PC-9 (cell line): ENCODE data around the gene PLCH2. TPM values are rescaled to one million over a fixed set of nuclear protein-coding genes. Genes with fewer than 3 reads are reported as not detected.
A peak's percentile ranks its signal among the peaks of the same experiment; 100 is the strongest.

Experiments
- BruUV-seq: library from RNA; stranded (reverse); fragments of 400-500 nt; replicated peaks from 2 replicates; lab custom pipeline; 2021; lab: Mats Ljungman, UMichigan
- CTCF ChIA-PET: fragments of 300-600 bp; sonication (Branson Sonifier 250); formaldehyde crosslinking; loops from one replicate; lab custom pipeline; 2022; ENCODE audit warnings: antibody characterized with exemption; lab: Charles Lee
- POLR2A ChIA-PET: fragments of 300-600 bp; sonication (Branson Sonifier 250); formaldehyde crosslinking; loops from one replicate; lab custom pipeline; 2022; ENCODE audit warnings: antibody characterized with exemption; ENCODE audit not compliant: unreplicated experiment; lab: Charles Lee
- DNase-seq, 2 experiments: peaks; one replicate each; pipeline versions ENCODE4 v3.0.0 to v3.0.0-alpha.2; 2015 to 2022; ENCODE audit warnings: mixed read lengths in 1 of 2
- H2AFZ ChIP-seq: fragments of 200-600 bp; sonication (generic); 2 replicates; pipeline ENCODE4 v1.8.1; 2017; ENCODE audit warnings: antibody characterized with exemption
- H3F3A ChIP-seq: fragments of 200-600 bp; sonication (generic); 2 replicates; pipeline ENCODE4 v1.8.1; 2017; ENCODE audit warnings: antibody characterized with exemption, mild to moderate bottlenecking, low read depth; ENCODE audit not compliant: insufficient read depth
- H3K27ac ChIP-seq: fragments of 200-600 bp; sonication (generic); 2 replicates; pipeline ENCODE4 v1.6.1; 2016; ENCODE audit warnings: mixed run types
- H3K27me3 ChIP-seq: fragments of 200-600 bp; sonication (generic); 2 replicates; pipeline ENCODE4 v1.6.1; 2016; ENCODE audit warnings: low read depth, mixed run types; ENCODE audit not compliant: insufficient read depth
- H3K36me3 ChIP-seq: fragments of 200-600 bp; sonication (generic); 2 replicates; pipeline ENCODE4 v1.6.1; 2016; ENCODE audit warnings: low read depth, mixed run types
- H3K4me1 ChIP-seq: fragments of 200-600 bp; sonication (generic); replicated peaks from 2 replicates; pipeline ENCODE4 v1.6.1; 2016; ENCODE audit warnings: mixed run types; ENCODE audit not compliant: insufficient read depth
- H3K4me2 ChIP-seq: fragments of 200-600 bp; sonication (generic); 2 replicates; pipeline ENCODE4 v1.6.1; 2017; ENCODE audit warnings: mixed run types
- H3K4me3 ChIP-seq: fragments of 200-600 bp; sonication (generic); 2 replicates; pipeline ENCODE4 v1.6.1; 2016; ENCODE audit warnings: mixed run types
- H3K79me2 ChIP-seq: fragments of 200-600 bp; sonication (generic); 2 replicates; pipeline ENCODE4 v1.6.1; 2017; ENCODE audit warnings: low read depth, mixed run types
- H3K9me2 ChIP-seq: fragments of 200-600 bp; sonication (generic); 2 replicates; pipeline ENCODE4 v1.8.1; 2017; ENCODE audit warnings: mild to moderate bottlenecking; ENCODE audit not compliant: insufficient read depth
- H3K9me3 ChIP-seq: fragments of 200-600 bp; sonication (generic); 2 replicates; pipeline ENCODE4 v1.8.1; 2016; ENCODE audit warnings: low read depth; ENCODE audit not compliant: insufficient read depth
- H4K20me1 ChIP-seq: fragments of 200-600 bp; sonication (generic); 2 replicates; pipeline ENCODE4 v1.8.1; 2017; ENCODE audit not compliant: insufficient read depth
- CTCF ChIP-seq: fragments of 200-600 bp; sonication (generic); conservative IDR thresholded peaks from 2 replicates; pipeline ENCODE4 v1.6.1; 2017; ENCODE audit warnings: mixed run types, antibody characterized with exemption, mild to moderate bottlenecking, moderate library complexity
- EZH2 ChIP-seq: fragments of 200-600 bp; sonication (generic); IDR thresholded peaks from 2 replicates; pipeline ENCODE4 v1.8.0; 2017; ENCODE audit warnings: antibody characterized with exemption, low read depth
- intact Hi-C: fragments of 100-400 bp; cut with micrococcal nuclease; formaldehyde crosslinking; loops from one replicate; pipeline ENCODE4 v1.10.0; 2022; ENCODE audit not compliant: unreplicated experiment
- total RNA-seq: library from RNA; stranded (reverse); gene quantifications from 2 replicates; pipeline ENCODE4 v1.2.3, GENCODE V29; 2021

PLCH2 gene
- total RNA-seq, 1 experiment from 2014 or later: 0.98 TPM

- Histone ChIP-seq H2AFZ (no peak overlapping the region), H3K4me3 (no peak overlapping the region), H3K36me3 (no peaks in the 10 kb centered on the region), H3K9me2 (no peaks in the 10 kb centered on the region), H3K9me3 (no peaks in the 10 kb centered on the region), H3K27me3 (no peaks in the 10 kb centered on the region), H3F3A (peaks cover 24% of the 10 kb centered on the region; the same call in 1 of the 2 replicates), H4K20me1 (no peaks in the 10 kb centered on the region), H3K27ac (no peak overlapping the region), H3K4me1 (peaks cover 21% of the 10 kb centered on the region), H3K4me2 (peak overlapping the region; percentile 19; the same call in 1 of the 2 replicates), H3K79me2 (no peaks in the 10 kb centered on the region)
- intact Hi-C loops: loop anchor here (10.0 kb wide), 1 partner anchor 103 kb away; no protein-coding TSS in a partner anchor
- ChIA-PET POLR2A (interaction anchor here (0.6 kb wide), 1 partner anchor 122 kb away, joined by 10 read pairs; no protein-coding TSS in a partner anchor), CTCF (no interaction called here)
- TF ChIP-seq EZH2: no peak
- DNase-seq: peak; percentile 57 to 77
- no TSS peak for BruUV-seq
Measured at GRCh38 chr1:2541619-2542245, 65.6 kb downstream of the PLCH2 start.

- Histone ChIP-seq H3K9me3 (no peaks in the 10 kb centered on the region), H3K27me3 (no peaks in the 10 kb centered on the region), H3K9me2 (no peaks in the 10 kb centered on the region), H2AFZ (no peak overlapping the region), H3K36me3 (no peaks in the 10 kb centered on the region), H3K27ac (no peak overlapping the region), H3F3A (peaks cover 28% of the 10 kb centered on the region; the same call in 1 of the 2 replicates), H3K4me1 (peaks cover 23% of the 10 kb centered on the region), H4K20me1 (no peaks in the 10 kb centered on the region), H3K4me2 (no peak overlapping the region), H3K4me3 (no peak overlapping the region), H3K79me2 (no peaks in the 10 kb centered on the region)
- ChIA-PET CTCF (no interaction called here), POLR2A (no interaction called here)
- intact Hi-C loops: loop anchor here (10.0 kb wide), 1 partner anchor 102 kb away; no protein-coding TSS in a partner anchor
- no TSS peak for BruUV-seq
- DNase-seq: no peak
- TF ChIP-seq CTCF: no peak
Measured at GRCh38 chr1:2542246-2542915, 66.3 kb downstream of the PLCH2 start.

- POLR2A ChIA-PET: interaction anchor here (0.6 to 0.7 kb wide), 2 partner anchors 282 to 335 kb away, joined by 3 to 4 read pairs; no protein-coding TSS in a partner anchor
- CTCF ChIA-PET: no interaction called here
Measured at GRCh38 chr1:2543543-2544092, 67.5 kb downstream of the PLCH2 start.

More at GRCh38 chr1:2543543-2544092, 67.5 kb downstream of the PLCH2 start:
- Histone ChIP-seq H3K36me3 (no peaks in the 10 kb centered on the region), H3K4me3 (no peak overlapping the region), H3K9me2 (no peaks in the 10 kb centered on the region), H3K27me3 (no peaks in the 10 kb centered on the region), H3F3A (peaks cover 32% of the 10 kb centered on the region; the same call in 1 of the 2 replicates), H2AFZ (no peak overlapping the region), H3K4me1 (peaks cover 34% of the 10 kb centered on the region), H4K20me1 (no peaks in the 10 kb centered on the region), H3K27ac (no peak overlapping the region), H3K4me2 (no peak overlapping the region), H3K79me2 (no peaks in the 10 kb centered on the region), H3K9me3 (no peaks in the 10 kb centered on the region)
- BruUV-seq: no TSS peak
- no peak for TF ChIP-seq EZH2
- TF ChIP-seq CTCF: no peak
- DNase-seq: no peak
- intact Hi-C loops: loop anchor here (10.0 kb wide), 1 partner anchor 101 kb away; no protein-coding TSS in a partner anchor
